GM10266 (cell line): ENCODE results near the gene MRPL22.
"Not testable (repeated sequence)": the region's sequence is repeated elsewhere in the genome, so short reads cannot be mapped to it uniquely, and the experiment has no call there.

Experiments used
- DNase-seq: peaks from one replicate; pipeline ENCODE4 v3.0.0; 2012; ENCODE audit errors: extremely low spot score
- CTCF ChIP-seq: IDR thresholded peaks from 2 replicates; pipeline ENCODE4 v1.5.1; 2012; ENCODE audit warnings: mild to moderate bottlenecking, low read depth; ENCODE audit not compliant: control insufficient read depth, insufficient read depth; ENCODE audit errors: missing control alignments

The MRPL22 gene

DNA sequence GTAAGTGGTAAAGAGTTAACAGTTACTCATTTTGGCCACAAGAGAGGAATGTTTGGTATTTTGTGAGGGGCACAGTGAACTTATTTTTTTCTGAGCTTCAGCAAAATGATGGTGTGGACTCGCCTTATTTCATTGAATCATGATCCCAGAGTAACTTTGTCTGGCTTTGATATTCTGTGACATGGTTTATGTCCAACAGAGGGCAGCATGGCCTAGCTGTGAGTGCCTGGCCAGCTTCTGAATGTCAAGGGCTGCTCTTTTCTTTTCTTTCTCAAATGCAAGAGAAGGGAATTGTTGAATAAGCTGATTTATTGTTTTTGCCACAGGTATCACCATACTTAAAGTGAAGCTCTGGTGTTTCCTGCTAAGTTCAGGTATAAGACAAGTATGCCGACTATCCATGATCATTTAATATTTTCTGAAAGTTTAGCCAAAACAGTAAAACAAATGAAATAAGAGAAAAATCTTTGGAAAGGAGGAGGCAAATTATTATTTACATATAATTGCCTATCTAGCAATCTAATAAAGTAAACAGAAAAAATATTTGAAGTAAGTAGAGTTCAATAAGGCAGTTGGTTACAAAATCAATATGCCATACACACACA, 31.7 kb downstream of the MRPL22 start:
- peak; percentile 61 for TF ChIP-seq CTCF
- no peak for DNase-seq

- not testable (repeated sequence) for DNase-seq
Measured at GRCh38 chr5:154976082-154976481, 35.2 kb downstream of the MRPL22 start.

DNA sequence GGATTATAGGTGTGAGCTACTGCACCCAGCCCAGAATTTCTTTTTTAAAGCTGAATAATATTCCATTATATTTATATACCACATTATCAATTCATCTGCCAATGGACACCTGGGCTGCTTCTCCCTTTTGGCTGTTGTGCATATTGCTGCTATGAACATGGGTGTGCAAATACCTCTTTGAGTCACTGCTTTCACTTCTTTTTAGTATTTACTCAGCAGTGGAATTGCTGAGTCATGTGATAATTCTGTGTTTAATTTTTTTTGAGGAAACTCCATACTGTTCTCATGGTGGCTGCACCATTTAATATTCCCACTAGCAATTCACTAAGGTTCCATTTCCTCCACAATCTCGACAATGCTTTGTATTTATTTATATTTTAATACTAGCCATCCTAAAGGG, 36.5 kb downstream of the MRPL22 start:
- DNase-seq = no peak
- no peak for TF ChIP-seq CTCF

DNA sequence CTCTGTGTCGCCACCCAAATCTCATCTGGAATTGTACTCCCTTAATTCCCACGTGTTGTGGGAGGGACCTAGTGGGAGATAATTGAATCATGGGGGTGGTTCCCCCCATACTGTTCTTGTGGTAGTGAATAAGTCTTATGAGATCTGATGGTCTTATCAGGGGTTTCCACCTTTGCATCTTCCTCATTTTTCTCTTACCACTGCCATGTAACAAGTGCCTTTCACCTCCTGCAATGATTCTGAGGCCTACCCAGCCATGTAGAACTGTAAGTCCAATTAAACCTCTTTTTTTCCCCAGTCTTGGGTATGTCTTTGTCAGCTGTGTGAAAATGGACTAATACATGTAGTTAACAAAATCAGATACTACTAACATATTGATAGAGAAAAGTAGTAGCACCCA, 37.4 kb downstream of the MRPL22 start:
- DNase-seq = not testable (repeated sequence)

DNA sequence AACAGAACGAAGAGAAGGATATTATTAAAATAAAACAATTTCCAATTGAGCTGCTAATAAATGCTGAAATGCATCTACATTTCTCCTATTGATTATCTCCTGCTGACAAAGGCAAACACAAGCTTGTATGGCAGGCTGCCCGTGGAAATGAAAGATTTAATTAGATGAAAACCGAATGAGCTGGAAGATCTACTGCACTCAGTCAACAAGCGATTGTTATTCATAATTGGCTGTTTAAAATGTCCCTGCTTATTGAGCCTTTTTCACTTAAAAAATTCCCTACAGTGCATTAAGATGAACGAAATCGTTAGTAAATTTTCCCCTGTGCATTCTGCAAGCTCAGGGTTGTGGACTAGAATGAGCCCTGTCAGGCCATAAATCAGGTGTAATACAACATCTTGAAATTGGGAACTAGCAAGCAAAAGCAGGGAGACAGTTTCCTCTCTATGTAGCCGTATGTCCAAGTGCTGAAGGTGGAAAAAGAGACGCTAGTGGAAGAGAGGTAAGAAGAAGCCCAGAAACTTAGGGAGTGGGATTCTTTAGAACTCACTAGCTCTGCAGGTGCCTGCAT, 44.2 kb downstream of the MRPL22 start:
- TF ChIP-seq CTCF = no peak
- DNase-seq = no peak

- no peak for DNase-seq
- TF ChIP-seq CTCF = no peak
Measured at GRCh38 chr5:154986151-154986550, 45.3 kb downstream of the MRPL22 start.

- no peak for TF ChIP-seq CTCF
- no peak for DNase-seq
Measured at GRCh38 chr5:154989626-154990025, 48.8 kb downstream of the MRPL22 start.

DNA sequence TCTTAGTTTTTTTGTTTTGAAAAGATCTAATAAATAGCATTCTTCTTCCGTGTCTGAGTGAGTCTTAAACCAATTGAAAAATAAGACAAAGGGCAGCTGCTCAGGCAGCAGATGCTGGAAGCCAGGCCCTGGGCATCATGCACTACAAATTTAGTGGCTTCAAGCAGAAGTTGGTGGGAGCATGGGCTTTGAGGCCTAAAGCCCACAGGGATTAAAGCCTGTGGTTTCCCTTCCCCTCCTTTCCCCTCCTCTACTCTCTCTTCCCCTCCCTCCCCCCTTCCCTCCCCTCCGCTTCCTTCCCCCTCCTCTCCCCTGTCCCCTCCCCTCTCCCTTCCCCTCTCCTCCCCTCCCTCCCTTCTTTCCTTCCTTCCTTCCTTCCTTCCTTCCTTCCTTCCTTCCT, 52.6 kb downstream of the MRPL22 start:
- no peak for DNase-seq
- no peak for TF ChIP-seq CTCF
